Endothelial cell of umbilical vein (primary cell): ENCODE measurements around the gene RASL12. TPM values are rescaled to one million over a fixed set of nuclear protein-coding genes. Genes with fewer than 3 reads are reported as not detected.

Experiments used
- BruUV-seq: library from RNA; stranded (reverse); fragments of 400-500 nt; replicated peaks from 2 replicates; lab custom pipeline; 2021; lab: Mats Ljungman, UMichigan
- CTCF ChIA-PET: fragments of 300-600, 350-600 bp; sonication (Branson Sonifier 250); formaldehyde crosslinking; loops from one replicate; lab custom pipeline; 2021; ENCODE audit warnings: antibody characterized with exemption, inconsistent platforms; lab: Charles Lee
- POLR2A ChIA-PET: fragments of 300-600, 350-600 bp; sonication (Branson Sonifier 250); formaldehyde crosslinking; loops from one replicate; lab custom pipeline; 2021; ENCODE audit warnings: antibody characterized with exemption, inconsistent platforms; lab: Charles Lee
- DNase-seq: peaks from one replicate; pipeline ENCODE4 v3.0.0-alpha.2; 2011; ENCODE audit warnings: low read depth, low spot score
- FAIRE-seq: peaks from 2 replicates; lab custom pipeline; 2011; peaks lifted over from hg19 to GRCh38; lab: Jason Lieb, UNC
- H2AFZ ChIP-seq: 2 replicates; pipeline ENCODE4 v1.6.0; 2012; ENCODE audit warnings: low read depth, low read length, control low read depth, inconsistent platforms
- H3K27ac ChIP-seq: 2 replicates; pipeline ENCODE4 v1.5.1; 2011; ENCODE audit warnings: low read depth, mild to moderate bottlenecking, control low read depth, low read length, moderate library complexity; ENCODE audit not compliant: insufficient read depth
- H3K27me3 ChIP-seq, 2 experiments: 2 replicates each; pipeline versions ENCODE4 v1.6.0 to v1.6.1; 2011; ENCODE audit warnings: low read length in 2 of 2, mixed read lengths in 1 of 2; ENCODE audit not compliant: control insufficient read depth in 2 of 2, insufficient read depth in 2 of 2
- H3K36me3 ChIP-seq, 2 experiments: 2 replicates in 1 of 2; 3 replicates in 1 of 2; pipeline ENCODE4 v1.5.1; 2011; ENCODE audit warnings: low read length in 2 of 2, mild to moderate bottlenecking in 1 of 2, moderate library complexity in 1 of 2; ENCODE audit not compliant: control insufficient read depth in 2 of 2, insufficient read depth in 2 of 2; ENCODE audit errors: extremely low read depth in 1 of 2
- H3K4me1 ChIP-seq: 3 replicates; pipeline ENCODE4 v1.5.1; 2011; ENCODE audit warnings: mild to moderate bottlenecking, low read length; ENCODE audit not compliant: control insufficient read depth, insufficient read depth; ENCODE audit errors: extremely low read depth
- H3K4me2 ChIP-seq: 2 replicates; pipeline ENCODE4 v1.6.1; 2011; ENCODE audit warnings: low read length, control low read depth, mixed read lengths; ENCODE audit not compliant: insufficient read depth
- H3K4me3 ChIP-seq, 3 experiments: fragments of 200-600 bp in 1 of 3; sonication (generic), shearing (Covaris generic) in 1 of 3; replicated peaks in 1 of 3; 2 replicates each; pipeline ENCODE4 v1.5.1; 2011 to 2016; ENCODE audit warnings: control low read depth in 3 of 3, low read length in 3 of 3, mild to moderate bottlenecking in 2 of 3, inconsistent platforms in 1 of 3, low read depth in 1 of 3, moderate library complexity in 1 of 3; ENCODE audit not compliant: insufficient read depth in 1 of 3
- H3K79me2 ChIP-seq: 2 replicates; pipeline ENCODE4 v1.6.0; 2012; ENCODE audit warnings: low read length, inconsistent platforms; ENCODE audit not compliant: control insufficient read depth, insufficient read depth
- H3K9ac ChIP-seq: replicated peaks from 2 replicates; pipeline ENCODE3; 2011; ENCODE audit warnings: low read length, control low read depth; ENCODE audit not compliant: insufficient read depth; ENCODE audit errors: extremely low read depth
- H3K9me1 ChIP-seq: replicated peaks from 3 replicates; pipeline ENCODE4 v1.6.0; 2011; ENCODE audit warnings: mild to moderate bottlenecking, low read length; ENCODE audit not compliant: control insufficient read depth, insufficient read depth; ENCODE audit errors: extremely low read depth
- H3K9me3 ChIP-seq: replicated peaks from 2 replicates; pipeline ENCODE4 v1.5.1; 2012; ENCODE audit warnings: low read length, inconsistent platforms; ENCODE audit not compliant: control insufficient read depth, insufficient read depth
- H4K20me1 ChIP-seq: replicated peaks from 2 replicates; pipeline ENCODE3; 2011; ENCODE audit warnings: mild to moderate bottlenecking, low read length; ENCODE audit not compliant: control insufficient read depth, insufficient read depth; ENCODE audit errors: extremely low read depth
- CTCF ChIP-seq, 2 donors: IDR thresholded peaks; 1 replicate in 1 of 2; 2 replicates in 1 of 2; pipeline ENCODE4 v1.5.1; 2011; ENCODE audit warnings: low read length in 2 of 2, mild to moderate bottlenecking in 2 of 2, moderate library complexity in 2 of 2, control low read depth in 1 of 2, inconsistent platforms in 1 of 2, low read depth in 1 of 2; ENCODE audit not compliant: insufficient read depth in 1 of 2; ENCODE audit errors: extremely low read depth in 1 of 2
- FOS ChIP-seq: IDR thresholded peaks from 2 replicates; pipeline ENCODE4 v1.6.1; 2011; ENCODE audit warnings: mild to moderate bottlenecking, low read length, moderate library complexity, borderline replicate concordance; ENCODE audit not compliant: insufficient read depth
- MAX ChIP-seq: IDR thresholded peaks from 2 replicates; pipeline ENCODE4 v1.6.1; 2011; ENCODE audit not compliant: insufficient read depth, insufficient read length
- MYC ChIP-seq: IDR thresholded peaks from one replicate; pipeline ENCODE4 v1.6.1; 2011; ENCODE audit warnings: mild to moderate bottlenecking, low read depth, low read length
- POLR2A ChIP-seq: IDR thresholded peaks from 2 replicates; pipeline ENCODE4 v1.6.1; 2012; ENCODE audit warnings: low read depth, mild to moderate bottlenecking, control low read depth, low read length
- dilution Hi-C: fragments of 300-500 bp; cut with MboI; formaldehyde crosslinking; loops from one replicate; pipeline ENCODE4 v1.15.0; 2019; ENCODE audit warnings: low sequenced_read_pairs; ENCODE audit not compliant: extremely low pct_ligation_motif_present
- intact Hi-C: fragments of 100-400 bp; cut with micrococcal nuclease; formaldehyde crosslinking; loops from one replicate; pipeline ENCODE4 v1.10.0; 2022
- polyA plus RNA-seq, 4 experiments: library from polyadenylated mRNA; depleted of rRNA in 3 of 4; stranded (reverse) in 3 of 4; unstranded in 1 of 4; fragments of >200 nt; gene quantifications; 2 replicates each; pipeline versions ENCODE4 v1.2.1 to v1.2.3, GENCODE V29; 2011 to 2012; ENCODE audit warnings: missing spikeins in 1 of 4
- total RNA-seq: library from RNA; stranded (reverse); gene quantifications from 2 replicates; pipeline ENCODE4 v1.2.3, GENCODE V29; 2021

Gene RASL12
- total and polyA plus RNA-seq, 2 donors (not counting 3 experiments of a cell fraction or from before 2014, with no cell fraction given): not detected

- peak; percentile 74 for DNase-seq
- ChIA-PET POLR2A (no interaction called here), CTCF (interaction anchor here (0.9 to 3.2 kb wide), 15 partner anchors 10 to 352 kb away, joined by 3 to 65 read pairs (median 5); partner anchors contain the start of genes CLPX and KBTBD13)
- no peak overlapping the region for H3K4me3 ChIP-seq
- H3K9me3 ChIP-seq: no peaks in the 10 kb centered on the region
- peaks cover 8% of the 10 kb centered on the region for H3K4me1 ChIP-seq
- peak overlapping the region; percentile 49 for H2AFZ ChIP-seq
- H3K4me2 ChIP-seq: no peak overlapping the region
- H3K79me2 ChIP-seq: peaks cover 8% of the 10 kb centered on the region
- intact Hi-C loops: loop anchor here (1.0 to 2.0 kb wide), 5 partner anchors 16 to 302 kb away; no protein-coding TSS in a partner anchor
- H4K20me1 ChIP-seq: no peaks in the 10 kb centered on the region
- H3K27ac ChIP-seq: no peak overlapping the region
- peak; percentile 90 for FAIRE-seq
- no peaks in the 10 kb centered on the region for H3K27me3 ChIP-seq
- no TSS peak for BruUV-seq
- H3K9me1 ChIP-seq: no peaks in the 10 kb centered on the region
- dilution Hi-C loops: no loop called here
- H3K9ac ChIP-seq: no peak overlapping the region
- no peaks in the 10 kb centered on the region for H3K36me3 ChIP-seq
- TF ChIP-seq MYC (no peak), CTCF (IDR thresholded peaks at IDR 0.05; ENCODE audit: extremely low read depth in 1 of 2, insufficient read depth in 1 of 2, low read depth in 1 of 2, low read length in 2 of 2) (peak; percentile 86 to 94)
Observed at GRCh38 chr15:65032801-65033537, 34.8 kb downstream of the RASL12 start.

- DNase-seq (no peak), FAIRE-seq (no peak)
- ChIA-PET POLR2A (no interaction called here), CTCF (no interaction called here)
- Histone ChIP-seq H3K9me1 (no peaks in the 10 kb centered on the region), H3K27me3 (no peaks in the 10 kb centered on the region), H3K79me2 (peaks cover 12% of the 10 kb centered on the region), H3K4me3 (peak overlapping the region in 1 of 3 experiments; percentile 70), H3K36me3 (peaks cover 0 to 11% of the 10 kb centered on the region in 2 experiments), H3K9ac (no peak overlapping the region), H3K27ac (no peak overlapping the region), H3K4me1 (peaks cover 8% of the 10 kb centered on the region), H4K20me1 (no peaks in the 10 kb centered on the region), H2AFZ (no peak overlapping the region), H3K9me3 (no peaks in the 10 kb centered on the region), H3K4me2 (no peak overlapping the region)
- no TSS peak for BruUV-seq
- dilution Hi-C loops: no loop called here
- TF ChIP-seq CTCF (IDR thresholded peaks at IDR 0.05; ENCODE audit: extremely low read depth in 1 of 2, insufficient read depth in 1 of 2, low read depth in 1 of 2, low read length in 2 of 2) (no peak), FOS (no peak), MAX (no peak), POLR2A (no peak)
- intact Hi-C loops: loop anchor here (2.0 kb wide), 1 partner anchor 39 kb away; no protein-coding TSS in a partner anchor
Observed at GRCh38 chr15:65029736-65030208, 38.0 kb downstream of the RASL12 start.
